Measurements from ENCODE around the gene APOBEC3G. TPM values are rescaled to one million over a fixed set of nuclear protein-coding genes. Genes with fewer than 3 reads are reported as not detected.

APOBEC3G gene
- polyA plus RNA-seq, 1 of the 3 experiments (the other 2 are of a cell fraction): not detected

GRCh38 chr22:39128508-39128907, 51.4 kb downstream of the APOBEC3G start:
- Histone ChIP-seq H3K27ac (ENCODE audit: low read depth in 2 of 2, low read length in 1 of 2) (no peak overlapping the region), H3K27me3 (ENCODE audit: insufficient read depth) (no peaks in the 10 kb centered on the region), H3K4me3 (ENCODE audit: low read depth in 2 of 2, low read length in 1 of 2) (no peak overlapping the region), H3K79me2 (ENCODE audit: insufficient read depth) (no peaks in the 10 kb centered on the region), H3K9ac (no peak overlapping the region), H3K4me2 (no peak overlapping the region), H3K9me3 (no peaks in the 10 kb centered on the region), H4K20me1 (ENCODE audit: insufficient read depth) (no peaks in the 10 kb centered on the region), H3K9me2 (no peaks in the 10 kb centered on the region), H3K36me3 (replicated peaks in 1 of 2; ENCODE audit: control insufficient read depth in 1 of 2, insufficient read depth in 2 of 2, low read length in 1 of 2) (no peaks in the 10 kb centered on the region), H3K4me1 (ENCODE audit: control insufficient read depth in 1 of 2, insufficient read depth in 2 of 2, low read depth in 1 of 2, low read length in 1 of 2) (no peaks in the 10 kb centered on the region), H2AFZ (ENCODE audit: low read depth) (no peak overlapping the region), H3F3A (replicated peaks; ENCODE audit: insufficient read depth) (no peaks in the 10 kb centered on the region)
- 69% methylated on average over 3 of the region's 6 CpGs for WGBS (ENCODE audit: low lambda C conversion rate)
- DNase-seq: no peak
- ChIA-PET POLR2A (no interaction called here), CTCF (interaction anchor here (0.6 kb wide), 1 partner anchor 260 kb away, joined by 4 read pairs; no protein-coding TSS in a partner anchor)
- TF ChIP-seq TAF1 (IDR thresholded peaks at IDR 0.05; ENCODE audit: borderline replicate concordance, low read depth, low read length) (no peak), MAX (IDR thresholded peaks at IDR 0.05; ENCODE audit: low read depth) (no peak), CTCF (IDR thresholded peaks at IDR 0.05) (no peak), USF2 (IDR thresholded peaks at IDR 0.05; ENCODE audit: borderline replicate concordance, low read depth, low read length) (no peak), RCOR1 (IDR thresholded peaks at IDR 0.05; ENCODE audit: low read length) (no peak), NFIC (IDR thresholded peaks at IDR 0.05; ENCODE audit: borderline replicate concordance) (no peak), POLR2AphosphoS5 (IDR thresholded peaks at IDR 0.05; ENCODE audit: low read depth, low read length) (no peak), ELF1 (IDR thresholded peaks at IDR 0.05) (no peak), FOSL2 (IDR thresholded peaks at IDR 0.05; ENCODE audit: borderline replicate concordance, low read depth) (no peak), REST (IDR thresholded peaks at IDR 0.05; ENCODE audit: low read depth, low read length) (no peak)

- POLR2A ChIA-PET: no interaction called here
- CTCF ChIA-PET: interaction anchor here (0.6 kb wide), 1 partner anchor 260 kb away, joined by 4 read pairs; no protein-coding TSS in a partner anchor
- TF ChIP-seq TEAD4 (IDR thresholded peaks at IDR 0.05; ENCODE audit: borderline replicate concordance, insufficient read depth) (no peak), SIN3A (IDR thresholded peaks at IDR 0.05; ENCODE audit: borderline replicate concordance, low read depth, low read length) (no peak), USF1 (IDR thresholded peaks at IDR 0.05; ENCODE audit: borderline replicate concordance, low read depth) (no peak), GABPA (IDR thresholded peaks at IDR 0.05; ENCODE audit: low read depth) (no peak), EP300 (IDR thresholded peaks at IDR 0.05; ENCODE audit: borderline replicate concordance in 1 of 2, low read depth in 1 of 2, low read length in 1 of 2) (no peak), ZBTB33 (IDR thresholded peaks at IDR 0.05; ENCODE audit: borderline replicate concordance, low read depth) (no peak), NRF1 (IDR thresholded peaks at IDR 0.05; ENCODE audit: low read depth, low read length) (no peak), CHD2 (IDR thresholded peaks at IDR 0.05; ENCODE audit: low read length, partially characterized antibody) (no peak), ELF1 (IDR thresholded peaks at IDR 0.05) (no peak), FOXM1 (IDR thresholded peaks at IDR 0.05; ENCODE audit: low read depth) (no peak), TCF12 (IDR thresholded peaks at IDR 0.05) (no peak)
These were observed 52.0 kb downstream of the APOBEC3G start for GRCh38 chr22:39129081-39129480.

More at GRCh38 chr22:39129081-39129480, 52.0 kb downstream of the APOBEC3G start:
- H3K9me2 ChIP-seq: no peaks in the 10 kb centered on the region
- DNase-seq: no peak
- H3K4me1 ChIP-seq (ENCODE audit: control insufficient read depth in 1 of 2, insufficient read depth in 2 of 2, low read depth in 1 of 2, low read length in 1 of 2): no peaks in the 10 kb centered on the region
- no peaks in the 10 kb centered on the region for H3K79me2 ChIP-seq (ENCODE audit: insufficient read depth)
- H3K9ac ChIP-seq: no peak overlapping the region
- H3F3A ChIP-seq (replicated peaks; ENCODE audit: insufficient read depth): no peaks in the 10 kb centered on the region
- H3K4me2 ChIP-seq: no peak overlapping the region
- no peak overlapping the region for H2AFZ ChIP-seq (ENCODE audit: low read depth)
- H4K20me1 ChIP-seq (ENCODE audit: insufficient read depth): no peaks in the 10 kb centered on the region
- H3K4me3 ChIP-seq (ENCODE audit: low read depth in 2 of 2, low read length in 1 of 2): no peak overlapping the region
- H3K27me3 ChIP-seq (ENCODE audit: insufficient read depth): no peaks in the 10 kb centered on the region
- H3K9me3 ChIP-seq: no peaks in the 10 kb centered on the region
- no peak overlapping the region for H3K27ac ChIP-seq (ENCODE audit: low read depth in 2 of 2, low read length in 1 of 2)
- 54% methylated on average over 2 of the region's 4 CpGs for WGBS (ENCODE audit: low lambda C conversion rate)
- H3K36me3 ChIP-seq (replicated peaks in 1 of 2; ENCODE audit: control insufficient read depth in 1 of 2, insufficient read depth in 2 of 2, low read length in 1 of 2): no peaks in the 10 kb centered on the region

Data from SK-N-SH (cell line).